Ishikawa (cell line): Measurements from ENCODE around the gene RSPO3.

ENCODE experiments used
- CEBPB ChIP-seq: IDR thresholded peaks from 2 replicates; pipeline ENCODE4 v1.6.1; 2012
- CREB1 ChIP-seq: IDR thresholded peaks from 2 replicates; pipeline ENCODE4 v1.6.1; 2012; ENCODE audit warnings: low read depth
- EP300 ChIP-seq: IDR thresholded peaks from 2 replicates; pipeline ENCODE4 v1.6.1; 2012; ENCODE audit warnings: borderline replicate concordance
- MAX ChIP-seq: IDR thresholded peaks from 2 replicates; pipeline ENCODE4 v1.6.1; 2012
- NFIC ChIP-seq: IDR thresholded peaks from 2 replicates; pipeline ENCODE4 v1.6.1; 2012
- REST ChIP-seq: IDR thresholded peaks from 2 replicates; pipeline ENCODE4 v1.6.1; 2012; ENCODE audit warnings: low read depth, mild to moderate bottlenecking
- TAF1 ChIP-seq: IDR thresholded peaks from 2 replicates; pipeline ENCODE4 v1.6.1; 2012; ENCODE audit warnings: low read depth, mild to moderate bottlenecking
- YY1 ChIP-seq: IDR thresholded peaks from 2 replicates; pipeline ENCODE4 v1.6.1; 2012; ENCODE audit warnings: low read depth

DNA sequence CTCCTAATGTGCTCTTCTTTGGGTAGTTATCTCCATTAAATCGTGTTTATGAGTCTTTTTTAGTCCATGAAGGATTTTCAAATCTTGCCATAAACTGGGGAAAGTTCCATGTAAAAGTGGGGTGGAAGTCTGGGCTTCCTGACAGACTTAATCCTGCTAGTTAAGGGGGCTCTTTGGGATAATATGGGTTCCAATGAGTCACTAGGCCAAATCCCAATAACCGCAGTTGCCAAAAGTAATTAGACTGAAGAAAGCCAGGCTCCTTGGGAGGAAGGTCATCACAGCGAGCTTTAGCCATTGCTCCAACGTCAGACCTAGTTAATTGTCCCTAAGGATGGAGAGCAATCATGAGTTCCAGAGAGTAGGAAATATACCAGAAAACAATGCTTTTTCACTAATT is 10.8 kb downstream of the RSPO3 start:
- no peak for TF ChIP-seq MAX
- no peak for TF ChIP-seq YY1
- TF ChIP-seq CREB1, result no peak
- no peak for TF ChIP-seq TAF1
- TF ChIP-seq EP300, result no peak
- TF ChIP-seq CEBPB, result no peak
- TF ChIP-seq NFIC, result no peak
- TF ChIP-seq REST, result no peak
